CD4-positive, alpha-beta T cell (primary cell): ENCODE data around the gene GPR156. TPM values are rescaled to one million over a fixed set of nuclear protein-coding genes. Genes with fewer than 3 reads are reported as not detected.

Source experiments
- ATAC-seq: fragments of 200-7000 bp; cut with Tn5 transposase; one replicate; pipeline ENCODE4 v1.10.0; 2022; ENCODE audit warnings: mild to moderate bottlenecking; ENCODE audit not compliant: poor library complexity
- CTCF ChIA-PET: fragments of 350-600 bp; sonication (Branson Sonifier 250); formaldehyde crosslinking; loops from one replicate; lab custom pipeline; 2021; ENCODE audit warnings: antibody characterized with exemption, inconsistent platforms; lab: Charles Lee
- POLR2A ChIA-PET: fragments of 350-600 bp; sonication (Branson Sonifier 250); formaldehyde crosslinking; loops from one replicate; lab custom pipeline; 2021; ENCODE audit warnings: antibody characterized with exemption, inconsistent platforms; lab: Charles Lee
- DNase-seq, 14 experiments: peaks; one replicate each; pipeline ENCODE4 v3.0.0-alpha.2; 2013 to 2020; ENCODE audit warnings: mixed read lengths in 2 of 14
- H3K27ac ChIP-seq, 2 donors: one replicate each; pipeline versions ENCODE4 v1.5.1 to v1.7.0; 2013; ENCODE audit warnings: low read length in 2 of 2, low read depth in 1 of 2, mild to moderate bottlenecking in 1 of 2
- H3K27me3 ChIP-seq, 2 experiments: 1 replicate in 1 of 2; 2 replicates in 1 of 2; pipeline versions ENCODE4 v1.6.1 to v1.7.0; 2013; ENCODE audit warnings: low read length in 2 of 2, control low read depth in 1 of 2, mild to moderate bottlenecking in 1 of 2, moderate library complexity in 1 of 2; ENCODE audit not compliant: insufficient read depth in 2 of 2, control insufficient read depth in 1 of 2
- H3K36me3 ChIP-seq: one replicate; pipeline ENCODE4 v1.6.1; 2013; ENCODE audit warnings: low read length, control low read depth; ENCODE audit not compliant: insufficient read depth
- H3K4me1 ChIP-seq: one replicate; pipeline ENCODE4 v1.6.1; 2013; ENCODE audit warnings: low read length, control low read depth; ENCODE audit not compliant: insufficient read depth
- H3K4me3 ChIP-seq: one replicate; pipeline ENCODE4 v1.5.1; 2013; ENCODE audit warnings: mild to moderate bottlenecking, low read length, moderate library complexity
- H3K9me3 ChIP-seq, 2 experiments: 1 replicate in 1 of 2; 2 replicates in 1 of 2; pipeline versions ENCODE4 v1.6.1 to v1.7.0; 2013; ENCODE audit warnings: low read length in 2 of 2, mild to moderate bottlenecking in 2 of 2, control low read depth in 1 of 2, moderate library complexity in 1 of 2; ENCODE audit not compliant: control insufficient read depth in 1 of 2, insufficient read depth in 1 of 2
- H3K27ac Mint-ChIP-seq: one replicate; pipeline ENCODE4 v1.8.0; 2020; ENCODE audit warnings: mixed read lengths
- H3K27me3 Mint-ChIP-seq: one replicate; pipeline ENCODE4 v1.8.0; 2021; ENCODE audit warnings: mixed read lengths
- H3K36me3 Mint-ChIP-seq: one replicate; pipeline ENCODE4 v1.8.0; 2021; ENCODE audit warnings: low read depth, mixed read lengths
- H3K4me1 Mint-ChIP-seq: one replicate; pipeline ENCODE4 v1.8.0; 2021; ENCODE audit warnings: low read depth, mixed read lengths
- H3K4me3 Mint-ChIP-seq: one replicate; pipeline ENCODE4 v1.8.0; 2020; ENCODE audit warnings: mild to moderate bottlenecking, mixed read lengths
- H3K9me3 Mint-ChIP-seq: one replicate; pipeline ENCODE4 v1.8.0; 2020; ENCODE audit warnings: mixed read lengths
- intact Hi-C, 2 experiments: fragments of 100-400 bp; cut with DNase I in 1 of 2; cut with micrococcal nuclease in 1 of 2; formaldehyde crosslinking; loops; one replicate each; pipeline versions ENCODE4 v1.15.1 to v1.9.0; 2023 to 2025; cut with DNase I, micrococcal nuclease
- total RNA-seq, 174 experiments: library from RNA in 2 of 174; stranded (reverse) in 2 of 174; gene quantifications; one replicate each; pipeline ENCODE4 v1.2.3 and lab custom pipeline; 2021 to 2026
- TF ChIP-seq, protein P1 (sequence below): fragments of 200-600 bp; IDR thresholded peaks from one replicate; pipeline ENCODE4 v1.8.0; 2022; ENCODE audit warnings: antibody characterized with exemption, mild to moderate bottlenecking

GPR156 gene
- total RNA-seq, 2 experiments from 2014 or later = 0.17 to 0.27 TPM

DNA sequence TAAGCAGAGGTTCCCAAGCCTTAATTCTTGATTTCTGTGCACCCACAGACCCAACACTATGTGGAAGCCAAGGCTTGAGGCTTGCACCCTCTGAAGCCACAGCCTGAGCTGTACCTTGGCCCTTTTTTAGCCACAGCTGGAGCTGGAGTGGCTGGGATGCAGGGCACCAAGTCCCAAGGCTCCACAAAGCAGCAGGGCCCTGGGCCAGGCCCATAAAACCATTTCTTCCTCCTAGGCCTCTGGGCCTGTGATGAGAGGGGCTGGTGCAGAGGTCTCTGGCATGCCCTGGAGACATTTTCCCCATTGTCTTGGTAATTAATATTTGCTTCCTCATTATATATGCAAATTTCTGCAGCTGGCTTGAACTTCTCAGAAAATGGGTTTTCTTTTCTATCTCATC, 129.9 kb downstream of the GPR156 start:
- H3K4me3 ChIP-seq = no peak overlapping the region
- no peaks in the 10 kb centered on the region for H3K4me1 ChIP-seq
- no peak overlapping the region for H3K4me3 Mint-ChIP-seq
- no peaks in the 10 kb centered on the region for H3K36me3 ChIP-seq
- peaks cover 4% of the 10 kb centered on the region for H3K36me3 Mint-ChIP-seq
- no peaks in the 10 kb centered on the region for H3K4me1 Mint-ChIP-seq
- DNase-seq (no peak), ATAC-seq (no peak)
- ChIA-PET CTCF (no interaction called here), POLR2A (no interaction called here)
- H3K27me3 Mint-ChIP-seq = no peaks in the 10 kb centered on the region
- no peak overlapping the region for H3K27ac Mint-ChIP-seq
- intact Hi-C loops = no loop called here
- peaks cover 3% of the 10 kb centered on the region for H3K9me3 Mint-ChIP-seq
- TF ChIP-seq, protein P1, sequence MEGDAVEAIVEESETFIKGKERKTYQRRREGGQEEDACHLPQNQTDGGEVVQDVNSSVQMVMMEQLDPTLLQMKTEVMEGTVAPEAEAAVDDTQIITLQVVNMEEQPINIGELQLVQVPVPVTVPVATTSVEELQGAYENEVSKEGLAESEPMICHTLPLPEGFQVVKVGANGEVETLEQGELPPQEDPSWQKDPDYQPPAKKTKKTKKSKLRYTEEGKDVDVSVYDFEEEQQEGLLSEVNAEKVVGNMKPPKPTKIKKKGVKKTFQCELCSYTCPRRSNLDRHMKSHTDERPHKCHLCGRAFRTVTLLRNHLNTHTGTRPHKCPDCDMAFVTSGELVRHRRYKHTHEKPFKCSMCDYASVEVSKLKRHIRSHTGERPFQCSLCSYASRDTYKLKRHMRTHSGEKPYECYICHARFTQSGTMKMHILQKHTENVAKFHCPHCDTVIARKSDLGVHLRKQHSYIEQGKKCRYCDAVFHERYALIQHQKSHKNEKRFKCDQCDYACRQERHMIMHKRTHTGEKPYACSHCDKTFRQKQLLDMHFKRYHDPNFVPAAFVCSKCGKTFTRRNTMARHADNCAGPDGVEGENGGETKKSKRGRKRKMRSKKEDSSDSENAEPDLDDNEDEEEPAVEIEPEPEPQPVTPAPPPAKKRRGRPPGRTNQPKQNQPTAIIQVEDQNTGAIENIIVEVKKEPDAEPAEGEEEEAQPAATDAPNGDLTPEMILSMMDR = no peak
- H3K27ac ChIP-seq = no peak overlapping the region
- H3K9me3 ChIP-seq = peaks cover 8 to 9% of the 10 kb centered on the region in 2 experiments
- H3K27me3 ChIP-seq = no peaks in the 10 kb centered on the region

DNA sequence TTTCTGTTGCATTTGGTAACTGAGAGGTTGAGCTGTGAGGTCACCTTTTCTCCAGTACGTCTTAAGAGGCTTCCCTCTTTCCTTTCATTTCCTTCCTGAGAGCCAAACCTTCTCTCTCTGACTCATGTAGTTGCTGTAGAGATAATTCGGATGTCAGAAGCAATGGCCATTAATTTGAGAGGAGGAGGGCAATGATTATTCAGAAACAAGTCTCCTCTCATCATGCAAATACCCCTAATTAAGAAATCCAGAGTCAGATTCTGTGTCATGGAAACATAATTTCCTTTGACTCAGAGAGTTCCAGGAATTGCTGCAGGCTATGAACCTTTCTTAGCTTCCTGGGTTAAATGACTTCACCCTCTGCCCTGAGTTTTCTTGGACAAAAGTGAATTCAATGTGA, 131.7 kb downstream of the GPR156 start:
- Mint-ChIP-seq H3K27ac (no peak overlapping the region), H3K9me3 (peaks cover 3% of the 10 kb centered on the region), H3K4me3 (no peak overlapping the region), H3K4me1 (peaks cover 6% of the 10 kb centered on the region), H3K27me3 (no peaks in the 10 kb centered on the region), H3K36me3 (peaks cover 4% of the 10 kb centered on the region)
- H3K27ac ChIP-seq = no peak overlapping the region
- peaks cover 8 to 9% of the 10 kb centered on the region in 2 experiments for H3K9me3 ChIP-seq
- no peak for ATAC-seq
- H3K36me3 ChIP-seq = no peaks in the 10 kb centered on the region
- no peaks in the 10 kb centered on the region for H3K4me1 ChIP-seq
- DNase-seq = no peak
- no peak overlapping the region for H3K4me3 ChIP-seq
- intact Hi-C loops = no loop called here
- TF ChIP-seq, protein P1 = no peak
- CTCF ChIA-PET = no interaction called here
- POLR2A ChIA-PET = no interaction called here
- no peaks in the 10 kb centered on the region for H3K27me3 ChIP-seq

DNA sequence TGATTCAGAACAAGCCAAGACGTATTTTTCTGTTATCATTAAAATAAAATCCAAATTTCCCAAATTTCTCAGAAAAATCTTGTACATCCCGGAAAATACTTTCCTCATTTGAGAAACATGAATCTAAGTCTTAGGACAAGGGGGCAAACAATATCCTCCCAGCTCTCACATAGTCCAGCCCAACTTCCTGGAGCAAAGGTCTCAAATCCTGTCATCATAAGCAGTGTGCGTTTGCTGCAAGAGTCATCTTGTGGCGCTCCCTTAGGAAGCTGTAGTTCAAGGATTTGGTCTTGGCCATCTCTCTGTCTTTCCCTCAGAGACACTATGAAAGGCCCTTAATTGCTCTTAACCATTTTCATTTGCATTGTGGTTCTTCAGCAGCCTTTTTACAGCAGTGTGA, 133.2 kb downstream of the GPR156 start:
- TF ChIP-seq, protein P1 = no peak
- CTCF ChIA-PET = no interaction called here
- Histone ChIP-seq H3K4me3 (no peak overlapping the region), H3K27ac (no peak overlapping the region), H3K9me3 (peaks cover 8 to 9% of the 10 kb centered on the region in 2 experiments), H3K4me1 (no peaks in the 10 kb centered on the region), H3K27me3 (no peaks in the 10 kb centered on the region), H3K36me3 (no peaks in the 10 kb centered on the region)
- Mint-ChIP-seq H3K9me3 (peaks cover 3% of the 10 kb centered on the region), H3K36me3 (peaks cover 4% of the 10 kb centered on the region), H3K27me3 (no peaks in the 10 kb centered on the region), H3K4me1 (peaks cover 14% of the 10 kb centered on the region), H3K4me3 (no peak overlapping the region), H3K27ac (no peak overlapping the region)
- intact Hi-C loops = no loop called here
- ATAC-seq = no peak
- DNase-seq = no peak
- POLR2A ChIA-PET = no interaction called here
